GM18907 (cell line): ENCODE results near the gene HOXB7.
A peak's percentile ranks its signal among the peaks of the same experiment; 100 is the strongest.

ENCODE experiments used
- ATAC-seq: cut with Tn5 transposase; IDR thresholded peaks from one replicate; pipeline ENCODE4 v1.9.1; 2021; ENCODE audit warnings: mild to moderate bottlenecking, moderate library complexity; ENCODE audit not compliant: unreplicated experiment

The HOXB7 gene

DNA sequence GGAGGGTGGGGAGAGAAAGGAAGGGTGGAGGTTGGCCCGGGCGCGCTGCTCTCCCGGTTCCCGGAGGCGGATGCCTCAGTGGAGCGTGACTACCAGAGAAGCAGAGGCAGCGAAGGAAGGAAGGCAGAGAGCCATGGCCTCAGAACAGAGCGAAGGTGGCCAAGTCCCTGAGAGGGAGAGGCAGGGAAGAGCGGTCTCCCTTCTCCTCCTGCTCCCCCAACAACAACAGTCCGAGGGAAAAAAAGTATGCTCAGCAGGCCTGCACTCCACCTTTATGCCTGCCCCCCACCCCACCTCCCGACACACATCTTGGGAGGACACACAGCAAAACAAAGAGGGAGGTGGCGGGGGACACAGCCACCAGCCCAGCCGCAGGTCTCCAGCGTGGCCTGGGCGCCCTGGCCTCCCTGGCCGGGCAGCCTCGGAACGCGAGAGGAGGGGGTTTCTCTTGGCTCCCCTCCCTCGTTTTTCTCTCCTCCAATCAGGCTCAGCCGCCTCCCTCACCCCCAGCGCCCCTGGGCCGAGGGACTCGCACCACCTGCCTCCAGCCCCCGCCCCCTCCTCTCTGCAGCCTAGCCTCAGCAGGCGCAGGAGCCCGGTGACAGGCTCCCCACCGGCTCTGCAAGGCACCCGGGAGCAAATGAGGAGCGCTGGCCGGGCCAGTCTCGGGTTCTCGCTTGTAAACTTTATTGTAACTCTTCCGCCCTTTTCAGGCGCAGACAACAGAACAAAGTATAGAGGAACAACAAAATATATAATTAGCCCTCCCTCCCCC is 1.1 kb upstream of the HOXB7 start:
- ATAC-seq = no peak

DNA sequence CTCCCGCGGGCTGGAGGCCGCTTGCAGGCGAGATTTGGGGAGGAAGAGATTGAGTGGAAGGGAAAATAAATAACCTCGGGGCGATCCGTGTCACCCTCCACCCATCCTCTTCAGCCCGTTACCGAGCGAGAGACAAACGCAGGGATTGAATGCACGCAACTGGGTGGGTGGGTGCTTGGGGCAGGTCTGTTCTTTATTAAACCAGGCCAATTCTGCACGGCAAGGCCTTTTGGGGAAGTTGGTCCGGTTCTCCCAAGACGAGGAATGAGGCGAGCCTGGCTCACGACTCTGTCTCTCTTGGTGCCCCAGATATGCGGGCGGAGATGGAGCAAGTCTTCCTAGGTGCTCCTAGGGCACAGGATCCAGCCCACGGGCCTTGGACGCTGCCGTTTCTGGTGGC is 396 bp upstream of the HOXB7 start:
- no peak for ATAC-seq

DNA sequence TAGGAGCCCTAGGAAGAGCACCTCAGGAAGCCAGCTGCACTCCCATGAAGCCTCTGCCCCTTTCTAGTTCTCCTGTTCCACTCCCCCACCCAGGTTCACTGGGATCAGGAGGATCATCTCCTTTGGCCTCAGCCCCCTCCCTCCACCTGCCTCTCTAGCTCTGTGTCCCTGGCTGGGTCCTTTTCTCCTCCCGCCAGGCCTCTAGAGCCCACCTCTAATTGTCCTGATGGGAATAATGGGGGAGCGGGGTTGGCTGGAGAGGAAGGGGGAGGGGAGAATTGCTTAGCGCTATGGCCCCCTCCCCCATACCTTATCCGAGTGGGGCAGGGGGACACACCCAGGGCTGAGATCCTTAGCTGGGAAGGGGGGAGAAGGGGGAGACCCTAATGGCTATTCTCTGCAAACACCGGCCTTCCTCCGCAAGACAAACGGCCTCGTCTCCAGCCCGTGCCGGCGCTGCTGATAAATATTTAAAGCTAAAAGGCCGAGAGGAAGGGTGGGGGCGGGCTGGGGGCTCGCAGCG is 997 bp downstream of the HOXB7 start:
- ATAC-seq = no peak

DNA sequence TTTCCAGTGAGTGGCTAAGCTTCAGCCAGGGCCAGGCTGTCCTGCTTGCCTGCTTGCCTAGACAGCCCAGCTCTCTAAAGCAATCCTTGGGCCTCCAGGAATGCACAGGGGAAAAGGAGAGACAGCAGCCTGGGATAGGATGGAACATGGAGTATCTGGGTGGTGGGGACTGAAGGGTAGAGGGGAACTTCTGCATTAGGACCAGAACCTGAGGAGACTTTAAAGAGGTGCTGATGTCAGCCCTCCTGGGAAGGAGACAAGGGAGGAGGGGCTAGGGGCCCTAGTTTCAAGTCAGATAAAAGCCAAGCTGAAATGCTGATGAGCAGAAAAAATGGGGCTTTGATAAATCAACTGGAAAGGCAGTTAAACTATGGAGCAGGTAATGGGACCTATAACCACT is 1.8 kb downstream of the HOXB7 start:
- ATAC-seq = no peak

DNA sequence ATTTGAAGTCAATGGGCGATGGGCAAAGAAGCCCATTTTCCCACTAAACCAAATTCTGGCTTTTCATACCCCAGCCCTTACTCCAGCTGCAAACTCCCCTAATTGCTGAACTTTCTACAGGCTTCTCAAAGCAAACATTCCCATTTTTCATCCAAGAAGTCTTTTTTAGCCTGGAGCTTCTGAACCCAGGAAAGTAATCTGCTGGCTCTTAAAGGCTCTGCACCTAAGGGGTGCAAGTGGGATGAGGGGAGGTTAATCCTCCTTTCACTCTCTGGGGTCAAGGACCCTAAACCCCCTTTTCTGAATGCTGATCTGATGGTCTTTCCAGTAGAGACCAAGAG is 2.4 kb downstream of the HOXB7 start:
- no peak for ATAC-seq

DNA sequence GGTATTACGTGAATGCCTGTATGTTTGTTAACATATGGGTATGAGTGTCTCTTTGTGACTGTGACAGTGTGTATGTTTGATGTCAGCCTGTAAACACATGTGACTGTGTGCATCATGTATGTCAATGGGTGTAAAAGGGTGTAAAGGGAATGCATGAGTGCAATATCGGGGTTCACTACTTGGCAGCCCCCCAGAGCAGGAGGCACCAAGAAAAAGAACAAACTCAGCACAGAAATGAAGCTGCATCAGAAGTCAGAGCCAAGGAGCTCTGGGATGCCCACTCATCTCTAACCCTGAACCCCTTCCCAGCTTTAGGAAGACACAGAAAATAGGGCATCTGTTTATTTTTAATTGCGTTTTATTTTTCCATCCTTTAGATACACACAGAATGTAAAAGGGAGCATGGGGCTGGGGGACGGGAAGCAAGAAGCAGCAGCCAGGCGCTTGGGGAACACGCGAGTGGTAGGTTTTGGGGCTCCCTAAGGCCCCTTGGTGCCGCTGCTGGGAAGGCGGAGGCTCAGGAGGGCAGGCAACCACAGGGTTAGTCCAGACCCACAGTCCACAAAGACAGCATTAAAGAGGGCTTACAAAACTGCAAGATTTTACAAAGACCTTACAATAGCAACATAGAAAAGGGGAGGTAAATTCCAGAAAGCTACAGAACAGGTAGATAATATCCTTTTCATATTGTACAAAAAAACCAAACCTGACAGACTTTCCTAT is 3.8 kb downstream of the HOXB7 start:
- ATAC-seq = no peak

DNA sequence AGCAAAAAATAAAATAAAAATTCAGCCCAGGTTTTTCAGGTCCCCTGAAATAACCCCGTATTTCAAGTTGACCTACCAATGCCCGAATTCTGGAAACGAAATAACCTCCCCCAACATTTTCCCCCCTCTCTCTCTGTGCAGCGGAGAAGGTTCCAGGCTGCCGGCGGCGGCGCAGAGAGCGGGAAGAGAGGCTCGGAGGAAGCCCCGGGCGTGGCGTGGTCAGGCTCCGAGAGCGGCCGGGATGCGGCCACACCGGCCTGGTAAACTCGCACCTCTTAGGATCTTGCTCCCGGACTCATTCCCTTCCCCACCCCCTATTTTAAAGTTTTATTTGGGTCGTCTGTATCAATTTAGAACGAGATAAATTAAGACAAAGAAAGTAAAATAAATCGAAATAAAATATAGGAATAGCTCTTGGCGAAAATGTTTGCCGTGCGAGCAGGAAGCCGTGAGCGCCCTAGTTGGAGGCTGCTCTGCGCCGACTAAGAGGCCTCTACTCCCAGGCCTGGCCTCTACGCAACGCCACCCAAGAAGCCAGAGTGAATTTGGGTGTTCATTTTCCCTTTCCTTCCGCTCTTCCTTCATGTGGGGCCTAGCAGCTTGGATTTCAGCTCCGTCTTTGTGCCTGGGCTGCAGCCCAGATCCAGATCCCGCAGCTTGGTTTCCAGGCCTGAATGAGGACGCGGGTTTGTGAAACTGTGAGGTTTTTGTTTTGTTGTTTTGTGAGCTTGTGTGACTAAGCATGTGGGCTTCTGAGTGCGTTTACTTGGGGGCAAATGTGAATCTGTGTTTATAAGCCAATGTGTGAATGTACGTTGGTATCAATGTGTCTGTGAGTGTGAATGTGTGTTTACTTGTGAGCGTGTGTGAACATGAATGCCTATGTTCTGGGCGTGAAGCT is 4.6 kb downstream of the HOXB7 start:
- ATAC-seq = no peak

DNA sequence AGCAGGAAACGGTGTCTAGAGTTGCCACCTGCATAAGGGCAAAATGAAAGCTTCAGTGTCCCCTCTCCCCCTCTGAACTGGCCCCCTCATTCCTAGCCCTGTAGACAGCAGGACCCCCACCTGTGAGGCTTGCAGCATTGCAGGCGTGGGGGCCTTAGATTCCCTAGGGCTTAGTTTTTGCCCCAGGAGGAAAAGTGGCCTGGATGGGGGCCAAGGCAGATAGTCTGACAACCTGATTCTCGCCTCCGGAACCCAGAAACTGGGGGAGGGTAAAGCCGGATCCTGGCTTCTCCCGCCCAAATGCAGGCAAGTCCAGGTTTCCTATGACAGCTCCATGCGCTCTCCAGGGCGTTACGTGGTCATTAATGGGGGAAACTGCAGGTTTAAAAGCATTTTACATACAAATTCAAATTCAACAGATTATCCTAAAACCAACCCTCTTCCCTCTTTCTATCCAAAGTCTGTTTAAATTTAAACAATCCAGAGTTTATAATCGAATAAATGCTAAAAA is 5.4 kb downstream of the HOXB7 start:
- no peak for ATAC-seq

DNA sequence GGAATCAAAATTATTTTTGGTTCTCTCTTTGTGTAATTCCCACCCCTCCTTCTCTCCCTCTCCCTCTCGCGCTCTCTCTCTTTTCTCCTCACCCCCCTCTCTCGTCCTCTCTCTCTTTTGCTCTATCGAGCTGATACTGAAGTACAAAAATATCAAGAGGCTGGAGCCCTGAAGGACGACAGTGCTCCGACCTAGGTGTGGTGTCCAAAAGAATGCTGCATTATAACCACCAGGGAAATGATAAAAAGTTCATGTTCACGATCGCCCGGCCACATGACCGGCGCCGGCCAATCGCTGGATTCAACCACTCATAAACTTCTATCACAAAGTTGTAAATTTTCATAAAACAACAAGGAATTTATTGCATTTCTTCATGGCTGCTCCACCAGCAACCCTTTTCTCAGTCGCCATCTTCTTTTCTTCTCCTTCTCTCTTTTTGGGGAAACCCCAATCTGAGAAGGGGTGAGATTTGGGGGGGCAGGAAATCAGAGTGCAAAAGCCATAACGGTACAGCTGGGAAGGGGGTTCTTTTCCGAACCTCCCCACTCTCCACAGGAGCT is 6.0 kb downstream of the HOXB7 start, which contains the start of gene HOXB6:
TSS of gene HOXB6 (minus strand) at position 217 of the 560 bp plus-strand sequence. CDS start 6,836 bp downstream, outside the sequence.
- ATAC-seq = no peak

DNA sequence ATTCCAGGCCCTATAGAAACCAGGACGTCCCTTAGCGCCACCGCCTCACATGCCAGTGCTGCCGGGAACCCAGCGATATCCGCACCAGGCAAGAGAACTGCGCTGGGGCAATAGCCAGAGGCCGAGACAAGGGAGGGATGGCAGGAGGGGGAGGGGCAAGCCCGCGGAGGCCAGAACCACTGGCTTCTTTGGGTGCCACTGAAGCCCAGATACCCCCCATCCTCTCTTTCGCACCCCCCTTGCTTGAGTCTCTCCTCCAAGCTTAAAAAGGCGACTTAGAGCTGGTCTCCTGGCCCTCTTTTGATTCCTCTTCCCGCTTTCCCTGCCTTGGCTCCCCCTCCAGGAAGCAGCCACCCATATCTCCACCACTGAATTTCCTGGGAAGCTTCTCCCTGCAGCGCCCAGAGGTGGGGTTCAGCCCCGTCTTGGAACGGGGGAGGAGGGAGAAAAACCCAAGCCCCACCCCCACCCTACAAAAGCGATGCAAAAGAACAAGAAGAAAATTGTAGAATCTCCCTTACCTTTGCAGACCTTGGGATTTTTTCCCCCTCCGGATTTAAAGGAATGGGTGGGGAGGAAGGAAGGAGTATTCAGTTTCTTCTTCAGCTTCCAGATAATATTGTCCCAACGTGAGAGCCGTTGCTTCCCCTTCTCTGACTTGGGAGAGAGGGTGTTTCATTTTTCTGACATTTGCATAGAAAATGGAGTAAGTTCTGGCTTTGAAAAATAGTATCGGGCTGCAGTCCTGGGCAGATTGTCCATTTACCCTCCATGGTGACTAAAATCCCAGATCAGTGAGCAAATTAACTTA is 6.7 kb downstream of the HOXB7 start:
- no peak for ATAC-seq

DNA sequence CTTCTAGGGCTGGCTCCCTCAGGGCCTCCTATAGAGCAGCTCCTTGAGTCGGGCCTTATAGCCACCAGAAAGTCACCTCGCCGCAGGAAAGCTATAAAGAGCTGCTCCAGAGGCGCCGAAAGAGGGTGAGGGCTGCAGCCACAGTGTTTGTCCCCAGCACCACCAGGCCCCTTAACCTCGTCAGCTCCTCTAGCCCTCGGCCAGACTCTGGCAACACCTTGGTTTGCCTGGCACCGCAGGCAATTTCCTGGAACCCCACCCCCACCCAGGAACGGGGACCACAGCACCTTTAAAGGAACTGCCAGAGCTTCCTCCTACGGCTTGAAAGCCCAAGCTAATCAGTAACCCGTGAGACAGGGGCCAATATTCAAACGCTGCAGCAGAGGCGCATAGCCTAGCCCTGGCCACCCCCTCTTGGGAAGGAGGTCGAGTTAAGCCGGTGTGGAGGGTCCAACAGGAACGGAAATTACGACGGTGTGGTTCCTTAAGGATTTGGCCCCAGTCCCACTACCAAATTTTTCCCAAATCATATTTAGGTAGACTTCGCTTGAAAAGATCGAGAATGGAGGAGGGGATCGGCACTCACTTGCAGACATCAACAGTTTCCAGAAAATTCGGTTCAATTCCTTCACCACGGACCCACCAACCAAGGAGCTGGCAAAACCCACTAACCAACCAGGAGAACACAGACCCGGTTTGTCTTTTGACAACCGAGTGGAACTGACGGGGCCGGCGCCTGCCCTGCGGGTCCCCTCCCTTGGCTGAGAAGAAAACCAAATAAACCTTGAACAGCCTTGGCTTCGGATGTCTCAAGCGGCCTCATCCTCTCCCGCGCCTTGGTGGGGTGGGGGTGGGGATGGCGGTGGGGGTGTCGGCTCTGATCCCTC is 9.0 kb downstream of the HOXB7 start:
- no peak for ATAC-seq

DNA sequence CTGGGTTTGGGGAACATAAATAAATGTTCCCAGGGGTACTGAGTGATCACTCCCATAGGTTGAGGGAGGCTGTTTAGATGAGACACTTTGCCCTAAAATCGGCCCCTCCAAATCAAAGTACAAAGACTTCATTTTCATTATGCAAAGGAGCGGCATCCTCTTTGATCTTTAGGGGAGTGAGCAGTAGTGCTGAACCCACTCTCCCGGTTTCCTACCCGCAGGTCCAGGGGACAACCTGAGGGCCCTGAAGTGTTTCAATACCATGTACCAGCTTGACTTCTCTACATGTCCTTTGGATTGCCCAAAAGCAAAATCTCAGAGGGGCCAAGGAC is 9.6 kb downstream of the HOXB7 start:
- ATAC-seq = no peak

DNA sequence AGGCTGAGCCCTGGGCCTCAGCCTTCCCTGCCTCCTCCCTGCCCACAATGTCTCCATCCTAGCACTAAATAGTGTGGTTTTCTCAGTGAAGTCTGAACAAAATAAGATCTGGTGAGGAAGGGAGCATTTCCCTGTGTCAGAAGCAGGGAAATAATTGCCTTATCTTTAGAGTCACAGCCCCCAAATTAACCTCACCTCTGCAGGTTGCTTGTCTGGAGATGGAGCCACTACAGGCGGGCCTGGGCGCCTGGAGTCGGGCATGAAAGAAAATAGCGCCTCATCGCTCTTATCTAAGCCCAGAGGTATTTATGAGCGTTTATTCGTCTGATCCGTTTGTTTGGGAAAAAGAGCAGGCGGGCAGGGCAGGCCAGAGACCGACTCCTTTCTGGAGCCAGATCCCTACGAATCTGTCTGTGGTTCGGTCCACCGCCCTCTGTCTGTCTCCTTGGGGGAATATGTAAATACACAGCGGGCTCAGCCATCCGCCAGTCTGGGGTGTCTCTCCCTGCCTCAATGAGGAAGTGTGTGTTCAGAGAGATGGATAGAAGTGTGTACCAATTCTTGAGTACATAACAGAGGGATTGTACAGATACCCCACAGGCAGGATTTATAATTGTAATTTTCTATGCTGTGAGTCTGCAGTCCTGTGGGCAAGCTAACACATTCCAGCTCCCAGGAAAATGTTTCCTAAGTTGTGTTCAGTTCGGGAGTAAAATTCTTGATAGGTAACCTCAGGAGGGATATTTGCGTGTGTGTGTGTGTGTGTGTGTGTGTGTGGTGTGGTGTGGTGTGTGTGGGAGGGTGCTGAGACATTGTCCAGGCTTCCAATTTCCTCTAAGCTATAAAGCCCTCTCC is 10.3 kb downstream of the HOXB7 start:
- ATAC-seq = no peak

DNA sequence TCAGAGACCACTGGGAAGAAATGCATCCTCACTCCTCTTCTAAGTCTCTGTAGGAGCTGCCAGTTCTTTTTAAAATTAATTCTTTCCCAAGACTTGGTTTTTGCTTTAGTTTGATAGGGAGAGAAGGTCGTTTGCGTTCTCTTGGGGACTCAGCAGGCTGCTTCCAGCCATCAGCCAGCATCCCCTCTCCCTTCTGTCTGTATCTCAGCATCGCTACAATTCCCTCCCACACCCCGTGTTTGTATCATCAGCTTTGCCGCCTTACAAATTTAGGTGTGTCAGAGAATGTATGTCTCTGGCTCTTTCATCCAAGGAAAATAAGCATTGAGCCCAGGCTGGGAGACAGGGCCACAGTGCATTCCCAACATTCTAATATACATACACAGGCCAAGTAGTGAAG is 11.5 kb downstream of the HOXB7 start:
- no peak for ATAC-seq

DNA sequence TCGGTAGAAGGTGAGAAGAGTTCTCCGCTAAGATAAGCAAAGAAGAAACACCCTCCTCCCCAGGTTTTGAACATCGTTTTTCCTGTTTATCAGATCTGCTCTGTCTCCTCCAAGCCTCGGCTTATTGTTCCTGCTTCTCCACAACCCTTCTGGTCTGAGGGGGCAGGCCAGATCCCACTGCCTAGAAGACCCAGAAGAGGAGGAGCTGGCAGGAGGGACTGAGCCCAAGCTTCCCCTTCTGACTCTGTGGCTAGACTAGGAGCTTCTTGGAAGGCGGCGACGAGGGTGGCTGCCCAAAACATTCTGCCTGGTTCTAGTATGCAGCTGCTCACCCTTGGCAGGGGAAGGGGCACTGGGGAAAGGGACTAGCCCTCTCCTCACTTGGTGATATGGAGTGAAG is 12.1 kb downstream of the HOXB7 start:
- no peak for ATAC-seq

DNA sequence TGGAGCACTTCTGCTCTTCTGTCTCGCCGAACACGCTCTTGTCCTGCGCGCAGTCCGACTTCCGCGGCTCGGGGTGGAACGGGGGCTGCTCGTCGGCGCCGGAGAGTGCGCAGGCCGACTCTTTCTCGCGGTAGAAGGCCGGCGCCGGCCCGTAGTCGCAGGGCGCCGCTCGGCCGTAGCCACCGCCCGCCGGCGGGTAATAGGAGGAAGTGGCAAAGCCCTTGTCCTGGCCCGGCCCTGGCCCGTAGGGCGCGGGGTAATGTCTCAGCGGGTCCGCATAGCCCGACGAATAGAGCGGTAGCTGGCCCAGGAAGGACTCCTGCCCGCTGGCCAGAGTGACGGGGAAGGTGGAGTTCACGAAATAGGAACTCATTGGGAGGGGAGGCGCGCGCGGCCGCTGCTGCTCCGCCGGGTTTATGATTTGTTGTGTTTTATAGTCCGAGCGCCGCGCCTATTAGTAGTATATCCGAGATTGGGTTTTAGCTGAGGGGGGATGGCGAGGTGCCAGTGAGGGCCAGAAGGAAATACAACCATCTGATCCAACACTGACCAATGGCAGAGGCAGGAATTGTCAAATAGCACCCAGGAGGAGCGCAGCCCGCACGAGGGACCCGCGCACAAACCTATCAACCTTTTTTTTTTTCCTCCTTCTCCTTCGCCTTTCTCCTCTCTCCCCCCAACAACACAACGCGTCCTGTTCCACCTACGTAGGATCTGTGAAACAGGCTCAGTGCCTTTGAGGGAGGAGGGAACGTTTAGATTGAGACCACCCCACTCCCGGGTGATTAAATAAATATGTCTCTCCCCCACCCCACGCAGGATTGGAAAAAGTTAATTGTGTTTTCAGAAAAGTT is 12.8 kb downstream of the HOXB7 start:
- ATAC-seq = peak; percentile 41

DNA sequence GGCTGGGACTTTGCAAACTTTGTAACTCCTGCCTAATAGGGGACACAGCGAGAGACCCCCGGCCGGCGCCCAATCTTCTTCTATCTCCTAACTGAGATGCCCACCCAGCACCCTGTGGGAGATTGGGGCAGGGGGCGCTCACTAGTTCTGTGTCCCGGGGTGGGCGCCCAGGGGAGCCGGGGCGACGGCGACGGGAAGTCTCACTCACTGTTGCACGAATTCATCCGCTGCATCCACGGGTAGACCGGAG is 13.4 kb downstream of the HOXB7 start:
- ATAC-seq = peak; percentile 21
